ENCODE data around the gene G2E3. TPM values are rescaled to one million over a fixed set of nuclear protein-coding genes. Genes with fewer than 3 reads are reported as not detected.

The G2E3 gene
- total and polyA plus RNA-seq, 2 of the 4 experiments (the other 2 are of a cell fraction), result 9.6 to 19.4 TPM

- Histone ChIP-seq H2AK9ac (replicated peaks; ENCODE audit: low read depth, low read length, poor library complexity) (no peak overlapping the region), H3K4me1 (ENCODE audit: control insufficient read depth, insufficient read depth, low read length) (peaks cover 2% of the 10 kb centered on the region; the same call in 1 of the 2 replicates), H3K9me1 (ENCODE audit: insufficient read depth, low read length) (peaks cover 3% of the 10 kb centered on the region; the same call in 1 of the 2 replicates), H4K5ac (ENCODE audit: low read depth, low read length) (no peak overlapping the region), H3K4me3 (ENCODE audit: insufficient read depth, low read depth, low read length) (no peak overlapping the region), H3K27ac (ENCODE audit: insufficient read depth, low read length) (no peak overlapping the region; the same call in 1 of the 2 replicates), H4K8ac (ENCODE audit: low read depth in 2 of 2, low read length in 2 of 2) (no peak overlapping the region), H3K18ac (ENCODE audit: low read depth, low read length) (no peak overlapping the region), H2BK120ac (ENCODE audit: low read depth, low read length) (no peak overlapping the region), H3K36me3 (ENCODE audit: control insufficient read depth, insufficient read depth, low read length) (peaks cover 30% of the 10 kb centered on the region), H3K27me3 (ENCODE audit: control insufficient read depth, insufficient read depth, low read length) (no peaks in the 10 kb centered on the region), H3K79me1 (ENCODE audit: low read depth in 1 of 2, low read length in 2 of 2) (peaks cover 22% of the 10 kb centered on the region in 2 experiments), H3K56ac (ENCODE audit: extremely low read depth, insufficient read depth, low read length) (no peak overlapping the region; the same call in 1 of the 2 replicates), H3K4me2 (ENCODE audit: low read depth, low read length) (no peak overlapping the region), H2AK5ac (ENCODE audit: low read depth, low read length) (no peak overlapping the region), H4K91ac (ENCODE audit: insufficient read depth, low read depth, low read length) (no peak overlapping the region), H2BK5ac (ENCODE audit: low read depth, low read length, poor library complexity, severe bottlenecking) (peak overlapping the region; percentile 39), H4K20me1 (ENCODE audit: insufficient read depth, low read length) (no peaks in the 10 kb centered on the region), H3K4ac (ENCODE audit: low read depth, low read length) (no peak overlapping the region), H2BK15ac (ENCODE audit: low read depth, low read length) (no peak overlapping the region), H2AFZ (replicated peaks; ENCODE audit: low read length, poor library complexity) (no peak overlapping the region), H3K23ac (ENCODE audit: low read depth, low read length) (peak overlapping the region; percentile 51; the same call in 1 of the 2 replicates), H3K9me3 (ENCODE audit: control insufficient read depth, insufficient read depth, low read length) (no peaks in the 10 kb centered on the region), H3K14ac (replicated peaks; ENCODE audit: low read depth, low read length) (no peak overlapping the region), H3K9ac (ENCODE audit: low read depth, low read length) (no peak overlapping the region), H2BK20ac (ENCODE audit: low read depth, low read length) (no peak overlapping the region)
- WGBS, 2 experiments (ENCODE audit: extremely low coverage in 2 of 2, insufficient read length in 1 of 2), result 100% methylated on average over 1 of the region's 8 CpGs; no CpG with 5 or more reads in 1 of the 2 experiments
- ChIA-PET POLR2A (ENCODE audit: unreplicated experiment) (interaction anchor here (0.5 kb wide), 1 partner anchor 315 kb away, joined by 3 read pairs; no protein-coding TSS in a partner anchor), CTCF (interaction anchor here (0.5 to 0.9 kb wide), 2 partner anchors 12 to 20 kb away, joined by 5 read pairs; no protein-coding TSS in a partner anchor)
- peak; percentile 15 for DNase-seq
- ATAC-seq (ENCODE audit: low read depth), result peak; percentile 60
- dilution Hi-C loops (cut with HindIII; ENCODE audit: low sequenced_read_pairs, unreplicated experiment) (no loop called here), in situ Hi-C loops (cut with MboI; ENCODE audit: low sequenced_read_pairs) (loop anchor here (10.0 kb wide), 1 partner anchor 226 kb away; no protein-coding TSS in a partner anchor), intact Hi-C loops (cut with micrococcal nuclease) (no loop called here)
- no TSS peak for BruUV-seq (replicated peaks)
- no peak for TF ChIP-seq POLR2A (IDR thresholded peaks at IDR 0.05; ENCODE audit: low read depth, low read length)
- no peak for TF ChIP-seq RCOR1 (IDR thresholded peaks at IDR 0.05; ENCODE audit: insufficient replicate concordance, low read length)
- no peak for TF ChIP-seq BHLHE40 (IDR thresholded peaks at IDR 0.05; ENCODE audit: low read depth, low read length)
- no peak for TF ChIP-seq CHD1 (IDR thresholded peaks at IDR 0.05; ENCODE audit: low read depth, low read length)
- no peak for TF ChIP-seq MXI1 (IDR thresholded peaks at IDR 0.05; ENCODE audit: borderline replicate concordance, low read depth, low read length)
- TF ChIP-seq USF2 (IDR thresholded peaks at IDR 0.05; ENCODE audit: low read depth, low read length), result no peak
- no peak for TF ChIP-seq SMC3 (IDR thresholded peaks at IDR 0.05; ENCODE audit: low read depth, low read length)
- no peak for TF ChIP-seq CEBPB (IDR thresholded peaks at IDR 0.05; ENCODE audit: low read depth, low read length)
- no peak for TF ChIP-seq FOS (IDR thresholded peaks at IDR 0.05; ENCODE audit: low read depth, low read length)
- TF ChIP-seq CTCF (conservative IDR thresholded peaks at IDR 0.05; ENCODE audit: low read depth, low read length), result no peak
- TF ChIP-seq RFX5 (IDR thresholded peaks at IDR 0.05; ENCODE audit: low read depth, low read length), result no peak
- no peak for TF ChIP-seq MAZ (IDR thresholded peaks at IDR 0.05; ENCODE audit: borderline replicate concordance, low read depth, low read length)
- TF ChIP-seq RAD21 (IDR thresholded peaks at IDR 0.05; ENCODE audit: low read length), result no peak
Observed at GRCh38 chr14:30600922-30601918, 42.3 kb downstream of the G2E3 start.

Measured in IMR-90 (cell line).